Measurements from ENCODE around the gene COL6A1. TPM values are rescaled to one million over a fixed set of nuclear protein-coding genes. Genes with fewer than 3 reads are reported as not detected.
"Not testable (repeated sequence)": the region's sequence is repeated elsewhere in the genome, so short reads cannot be mapped to it uniquely, and the experiment has no call there.

Gene COL6A1
- total RNA-seq, 4 donors from 2014 or later = 94.9 to 265 (median 133) TPM

- no peak overlapping the region for H3K4me3 ChIP-seq (ENCODE audit: low read depth, poor library complexity, severe bottlenecking)
- intact Hi-C loops (cut with DNase I; ENCODE audit: low total_unique reads) = no loop called here
- DNase-seq (ENCODE audit: low spot score in 2 of 2) = peak in 1 of 2 donors; percentile 85
- 81 to 87% methylated on average over 18 to 20 of the region's 20 CpGs for WGBS, 2 donors
- TF ChIP-seq CTCF (IDR thresholded peaks at IDR 0.05) (no peak), POLR2A (IDR thresholded peaks at IDR 0.05) (no peak)
Observed at GRCh38 chr21:46005481-46005881, 23.9 kb downstream of the COL6A1 start.

GRCh38 chr21:46005894-46006546 is 24.4 kb downstream of the COL6A1 start:
- H3K4me3 ChIP-seq (ENCODE audit: low read depth, poor library complexity, severe bottlenecking); intact Hi-C loops (cut with DNase I; ENCODE audit: low total_unique reads): not testable (repeated sequence)
- peak in 1 of 2 donors; percentile 12 for DNase-seq (ENCODE audit: low spot score in 2 of 2)
- 94 to 96% methylated on average over 21 to 23 of the region's 64 CpGs for WGBS, 2 donors

- 93 to 97% methylated on average over 35 to 39 of the region's 40 CpGs for WGBS, 2 donors
- intact Hi-C loops (cut with DNase I; ENCODE audit: low total_unique reads) = no loop called here
- no peak overlapping the region for H3K4me3 ChIP-seq (ENCODE audit: low read depth, poor library complexity, severe bottlenecking)
- DNase-seq (ENCODE audit: low spot score in 2 of 2) = peak in 1 of 2 donors; percentile 12
- TF ChIP-seq CTCF (IDR thresholded peaks at IDR 0.05) = no peak
- no peak for TF ChIP-seq POLR2A (IDR thresholded peaks at IDR 0.05)
Observed at GRCh38 chr21:46006547-46007491, 25.2 kb downstream of the COL6A1 start.

GRCh38 chr21:46007492-46007868 is 25.9 kb downstream of the COL6A1 start:
- H3K4me3 ChIP-seq (ENCODE audit: low read depth, poor library complexity, severe bottlenecking) = no peak overlapping the region
- intact Hi-C loops (cut with DNase I; ENCODE audit: low total_unique reads) = no loop called here
- WGBS, 2 donors = 75 to 97% methylated on average over 4 of the region's 4 CpGs
- TF ChIP-seq CTCF (IDR thresholded peaks at IDR 0.05) (no peak), POLR2A (IDR thresholded peaks at IDR 0.05) (no peak)
- DNase-seq (ENCODE audit: low spot score in 2 of 2) = no peak

- intact Hi-C loops (cut with DNase I; ENCODE audit: low total_unique reads) = no loop called here
- TF ChIP-seq POLR2A (IDR thresholded peaks at IDR 0.05) (no peak), CTCF (IDR thresholded peaks at IDR 0.05) (no peak)
- H3K4me3 ChIP-seq (ENCODE audit: low read depth, poor library complexity, severe bottlenecking) = no peak overlapping the region
- whole genome bisulfite sequencing, 2 donors = 82 to 86% methylated on average over 13 to 15 of the region's 16 CpGs
- peak in 1 of 2 donors; percentile 11 for DNase-seq (ENCODE audit: low spot score in 2 of 2)
Observed at GRCh38 chr21:46008893-46009621, 27.5 kb downstream of the COL6A1 start.
